ENCODE measurements around the gene BOLA2. TPM values are rescaled to one million over a fixed set of nuclear protein-coding genes. Genes with fewer than 3 reads are reported as not detected.
"Not testable (repeated sequence)": the region's sequence is repeated elsewhere in the genome, so short reads cannot be mapped to it uniquely, and the experiment has no call there.

Gene BOLA2
- 3.0 TPM for total RNA-seq
- long read RNA-seq, transcript BOLA2-201 (3 exons, 1,012 nt) = major isoform, 11 of 14 reads
- long read RNA-seq, partial matches to known transcripts = 2 of 14 reads
- long read RNA-seq, other reads (novel, unspliced or antisense) = 1 of 14 reads

DNA sequence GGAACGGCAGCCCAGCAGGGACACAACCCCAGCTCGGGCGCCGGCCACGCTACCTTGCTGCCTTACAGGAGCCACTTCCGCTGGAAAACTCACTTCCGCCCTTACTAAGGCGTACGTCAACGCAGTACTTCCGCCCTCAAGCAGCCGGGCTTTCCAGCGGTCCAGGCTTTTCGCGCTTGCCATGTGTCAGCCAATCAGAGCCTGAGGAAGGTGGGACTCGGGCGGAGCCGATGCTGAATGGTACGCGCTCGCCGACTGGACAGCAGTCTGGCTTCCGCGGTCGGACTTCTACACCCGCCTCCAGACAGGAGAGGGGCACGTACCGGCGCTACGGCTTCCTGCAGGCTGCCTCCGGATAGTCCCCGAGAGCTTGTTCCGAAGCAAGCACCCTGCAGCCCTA lies at the start of gene BOLA2, which contains the start of gene SLX1B:
TSS of gene BOLA2 (minus strand) at position 83 of the 400 bp plus-strand sequence. CDS start 98 bp downstream, outside the sequence.
TSS of gene SLX1B (plus strand) at position 265 of the 400 bp plus-strand sequence.
- H3K27ac ChIP-seq (replicated peaks); H3K27me3 ChIP-seq (ENCODE audit: low read depth); intact Hi-C loops (cut with micrococcal nuclease); H3K9me3 ChIP-seq (replicated peaks); DNase-seq; H3K36me3 ChIP-seq; H3K4me3 ChIP-seq; H3K4me1 ChIP-seq: not testable (repeated sequence)

DNA sequence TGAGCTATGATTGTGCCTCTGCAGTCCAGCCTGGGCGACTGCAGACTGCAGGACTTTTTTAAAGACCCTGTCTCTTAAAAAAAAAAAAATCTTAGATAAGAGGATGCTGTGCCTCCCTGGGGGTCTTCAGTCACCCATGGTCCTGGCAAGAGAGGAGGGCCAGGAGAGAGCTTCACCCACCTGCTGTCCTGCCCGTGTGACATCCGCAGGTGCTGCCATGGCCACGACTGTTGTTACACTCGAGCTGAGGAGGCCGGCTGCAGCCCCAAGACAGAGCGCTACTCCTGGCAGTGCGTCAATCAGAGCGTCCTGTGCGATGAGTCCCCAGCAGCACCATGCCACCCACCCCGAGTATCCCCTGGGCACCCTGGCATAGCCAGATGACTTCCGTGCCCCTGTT lies 28.1 kb upstream of the BOLA2 start:
- H3K36me3 ChIP-seq; intact Hi-C loops (cut with micrococcal nuclease); H3K27me3 ChIP-seq (ENCODE audit: low read depth); H3K9me3 ChIP-seq (replicated peaks); H3K4me1 ChIP-seq; H3K4me3 ChIP-seq; H3K27ac ChIP-seq (replicated peaks): not testable (repeated sequence)
- peak; percentile 2 for DNase-seq

DNA sequence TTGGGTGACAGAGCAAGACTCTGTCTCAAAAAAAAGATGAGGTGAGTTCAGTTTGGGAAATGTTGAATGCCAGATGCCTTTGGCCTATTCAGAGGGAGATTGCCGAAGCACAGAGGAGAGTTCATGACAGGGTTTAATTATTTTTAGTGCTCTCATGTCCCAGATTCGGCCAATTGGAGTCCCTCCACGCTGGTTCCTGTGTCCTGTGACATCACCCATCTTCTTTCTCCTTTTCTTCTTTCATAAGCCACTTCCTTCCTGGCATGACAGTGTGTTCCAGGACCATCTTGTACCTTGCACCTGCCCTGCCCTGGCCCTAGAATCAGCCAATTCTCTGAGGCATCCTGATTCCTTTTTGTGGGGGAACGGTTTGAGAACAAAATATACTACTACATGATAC lies 17.9 kb upstream of the BOLA2 start:
- H3K27me3 ChIP-seq (ENCODE audit: low read depth); H3K4me1 ChIP-seq; H3K27ac ChIP-seq (replicated peaks); intact Hi-C loops (cut with micrococcal nuclease); DNase-seq; H3K9me3 ChIP-seq (replicated peaks); H3K36me3 ChIP-seq; H3K4me3 ChIP-seq: not testable (repeated sequence)

DNA sequence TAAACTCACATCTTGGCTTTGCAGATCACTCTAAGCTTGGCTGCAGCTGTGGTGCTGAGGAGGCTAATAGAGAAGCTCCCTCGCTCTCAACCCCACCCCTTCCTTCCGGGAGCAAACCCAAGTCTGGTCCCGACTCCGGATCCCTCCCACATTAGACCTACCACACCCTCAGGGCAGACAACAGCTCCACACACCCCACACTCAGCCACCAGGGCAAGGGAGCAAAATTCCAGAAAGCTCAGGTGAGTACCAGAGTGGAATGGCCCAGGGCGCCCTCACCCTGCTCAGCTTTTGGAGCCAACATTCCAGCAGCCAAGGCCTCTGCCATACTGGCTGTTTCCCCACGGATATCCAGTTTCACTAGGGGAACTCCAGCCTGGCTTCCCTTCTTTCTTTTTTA lies 15.5 kb upstream of the BOLA2 start:
- H3K9me3 ChIP-seq (replicated peaks); H3K27me3 ChIP-seq (ENCODE audit: low read depth); intact Hi-C loops (cut with micrococcal nuclease); H3K36me3 ChIP-seq; H3K4me1 ChIP-seq: not testable (repeated sequence)
- TF ChIP-seq, protein P1, sequence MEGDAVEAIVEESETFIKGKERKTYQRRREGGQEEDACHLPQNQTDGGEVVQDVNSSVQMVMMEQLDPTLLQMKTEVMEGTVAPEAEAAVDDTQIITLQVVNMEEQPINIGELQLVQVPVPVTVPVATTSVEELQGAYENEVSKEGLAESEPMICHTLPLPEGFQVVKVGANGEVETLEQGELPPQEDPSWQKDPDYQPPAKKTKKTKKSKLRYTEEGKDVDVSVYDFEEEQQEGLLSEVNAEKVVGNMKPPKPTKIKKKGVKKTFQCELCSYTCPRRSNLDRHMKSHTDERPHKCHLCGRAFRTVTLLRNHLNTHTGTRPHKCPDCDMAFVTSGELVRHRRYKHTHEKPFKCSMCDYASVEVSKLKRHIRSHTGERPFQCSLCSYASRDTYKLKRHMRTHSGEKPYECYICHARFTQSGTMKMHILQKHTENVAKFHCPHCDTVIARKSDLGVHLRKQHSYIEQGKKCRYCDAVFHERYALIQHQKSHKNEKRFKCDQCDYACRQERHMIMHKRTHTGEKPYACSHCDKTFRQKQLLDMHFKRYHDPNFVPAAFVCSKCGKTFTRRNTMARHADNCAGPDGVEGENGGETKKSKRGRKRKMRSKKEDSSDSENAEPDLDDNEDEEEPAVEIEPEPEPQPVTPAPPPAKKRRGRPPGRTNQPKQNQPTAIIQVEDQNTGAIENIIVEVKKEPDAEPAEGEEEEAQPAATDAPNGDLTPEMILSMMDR (IDR thresholded peaks at IDR 0.05; ENCODE audit: borderline replicate concordance) = peak; percentile 33
- peak overlapping the region; percentile 49 for H3K4me3 ChIP-seq
- DNase-seq = peak; percentile 90
- H3K27ac ChIP-seq (replicated peaks) = peak overlapping the region; percentile 88

DNA sequence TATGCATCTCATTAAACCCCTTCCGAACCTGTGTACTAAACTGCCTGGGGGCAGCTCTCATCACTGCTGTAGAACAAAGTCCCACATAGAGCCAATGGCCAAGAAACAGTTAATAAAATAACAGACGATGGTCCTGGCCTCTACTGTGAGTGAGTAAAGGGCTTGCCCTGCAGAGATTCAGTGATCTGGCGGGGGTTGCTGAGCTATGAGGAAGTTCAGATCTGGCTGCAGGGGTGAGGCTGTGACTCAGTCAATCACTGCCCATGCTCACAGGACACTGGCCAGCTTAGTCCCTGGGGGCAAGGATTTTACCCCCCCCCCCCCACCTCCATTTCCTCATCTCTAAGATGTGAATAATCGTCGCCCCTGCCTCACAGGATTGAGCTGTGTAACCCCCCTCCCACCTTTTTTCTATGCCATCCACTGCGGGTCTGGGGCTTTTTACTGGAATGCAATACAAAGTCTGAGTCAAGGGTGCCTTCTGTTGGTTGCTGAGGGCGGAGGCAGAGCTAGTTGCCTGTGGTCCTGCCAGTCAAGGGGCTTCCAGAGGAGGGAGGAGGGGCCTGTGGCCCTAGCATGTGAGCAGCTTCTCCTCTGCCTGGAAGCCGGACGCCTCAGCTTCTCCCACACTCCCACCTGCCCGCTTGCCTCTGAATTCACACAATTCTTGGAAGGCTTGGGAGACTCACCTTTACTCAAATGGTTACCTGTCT lies 13.7 kb upstream of the BOLA2 start:
- H3K9me3 ChIP-seq (replicated peaks); H3K27me3 ChIP-seq (ENCODE audit: low read depth); H3K4me3 ChIP-seq; intact Hi-C loops (cut with micrococcal nuclease); H3K4me1 ChIP-seq; H3K27ac ChIP-seq (replicated peaks); H3K36me3 ChIP-seq; DNase-seq: not testable (repeated sequence)

DNA sequence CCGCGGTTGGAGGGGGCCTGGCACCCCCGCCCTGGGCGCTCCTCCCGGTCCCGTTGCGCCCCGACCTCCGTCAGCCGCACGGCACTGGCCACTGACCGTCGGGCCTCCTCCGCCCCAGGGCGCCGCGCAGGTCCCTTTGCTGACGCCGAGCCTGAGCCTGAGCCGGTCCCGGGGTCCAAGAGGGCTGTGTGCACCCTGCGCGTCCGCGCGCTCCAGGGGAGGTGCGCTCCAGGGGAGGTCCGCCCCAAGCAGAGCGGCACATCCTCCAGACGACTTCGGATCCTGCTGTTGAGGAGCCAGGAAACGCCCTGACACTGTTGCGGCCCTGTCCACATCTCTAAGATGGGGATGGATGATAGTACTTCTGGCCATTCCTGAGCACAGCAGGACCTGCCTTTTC lies 12.8 kb upstream of the BOLA2 start:
- DNase-seq; H3K36me3 ChIP-seq; H3K4me3 ChIP-seq; intact Hi-C loops (cut with micrococcal nuclease); H3K4me1 ChIP-seq; H3K9me3 ChIP-seq (replicated peaks); H3K27me3 ChIP-seq (ENCODE audit: low read depth); H3K27ac ChIP-seq (replicated peaks): not testable (repeated sequence)

DNA sequence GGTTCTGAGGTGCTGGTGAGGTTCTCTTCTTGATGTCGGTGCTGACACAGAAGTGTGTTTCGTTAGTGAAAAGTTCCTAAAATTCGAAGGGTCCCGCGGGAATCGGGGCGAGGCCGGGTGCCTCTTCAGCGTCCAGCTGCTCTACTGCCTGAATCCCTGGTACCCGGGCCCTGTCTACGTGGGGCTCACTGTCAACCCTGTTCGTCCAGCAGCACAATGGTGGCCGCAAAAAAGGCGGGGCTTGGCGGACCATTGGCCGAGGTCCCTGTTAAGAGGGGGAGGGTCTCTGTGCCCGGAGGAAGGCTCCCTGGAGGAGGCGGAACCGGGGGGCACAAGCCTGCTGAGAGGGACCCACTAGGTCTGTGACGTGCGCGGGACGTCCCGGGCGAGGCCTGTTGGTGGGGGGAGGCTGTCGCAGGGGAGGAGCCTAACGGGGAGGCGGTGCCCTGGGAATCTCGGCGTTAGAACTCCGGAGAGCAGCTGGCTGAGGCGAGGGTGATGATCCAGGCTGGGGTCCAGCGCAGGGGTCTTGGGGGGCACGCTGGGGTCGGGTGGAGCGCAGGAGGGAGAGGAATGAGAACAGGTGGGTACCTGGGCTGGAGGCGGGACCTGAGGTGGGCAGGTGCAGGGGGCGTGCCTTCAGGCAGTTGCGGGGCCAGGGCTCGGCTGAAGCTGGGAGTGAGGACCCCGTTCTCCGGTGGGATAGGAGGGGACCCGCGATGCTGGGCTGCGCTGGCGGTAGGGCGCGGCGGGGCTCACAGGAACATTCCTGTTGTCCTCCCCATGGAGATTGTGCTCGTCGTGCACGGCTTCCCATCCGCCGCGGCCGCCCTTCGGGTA lies 12.1 kb upstream of the BOLA2 start:
- H3K4me1 ChIP-seq; DNase-seq; H3K36me3 ChIP-seq; H3K27ac ChIP-seq (replicated peaks); H3K4me3 ChIP-seq; H3K27me3 ChIP-seq (ENCODE audit: low read depth); H3K9me3 ChIP-seq (replicated peaks); intact Hi-C loops (cut with micrococcal nuclease): not testable (repeated sequence)

DNA sequence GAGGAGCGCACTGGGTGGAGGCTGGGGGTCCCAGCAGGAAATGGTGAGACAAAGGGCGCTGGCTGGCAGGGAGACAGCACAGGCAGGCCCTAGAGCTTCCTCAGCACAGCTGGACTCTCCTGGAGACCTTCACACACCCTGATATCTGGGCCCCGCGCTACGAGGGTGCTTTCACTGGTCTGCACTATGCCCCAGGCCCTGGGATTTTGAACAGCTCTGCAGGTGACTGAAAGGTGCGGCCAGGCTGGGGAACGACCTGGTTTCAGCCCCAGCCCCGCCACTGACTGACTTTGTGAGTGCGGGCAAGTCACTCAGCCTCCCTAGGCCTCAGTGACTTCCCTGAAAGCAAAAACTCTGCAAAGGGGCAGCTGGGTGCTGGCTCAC lies 6.5 kb upstream of the BOLA2 start:
- H3K27me3 ChIP-seq (ENCODE audit: low read depth); H3K27ac ChIP-seq (replicated peaks); H3K36me3 ChIP-seq; H3K4me3 ChIP-seq; intact Hi-C loops (cut with micrococcal nuclease); H3K4me1 ChIP-seq; DNase-seq; H3K9me3 ChIP-seq (replicated peaks): not testable (repeated sequence)

DNA sequence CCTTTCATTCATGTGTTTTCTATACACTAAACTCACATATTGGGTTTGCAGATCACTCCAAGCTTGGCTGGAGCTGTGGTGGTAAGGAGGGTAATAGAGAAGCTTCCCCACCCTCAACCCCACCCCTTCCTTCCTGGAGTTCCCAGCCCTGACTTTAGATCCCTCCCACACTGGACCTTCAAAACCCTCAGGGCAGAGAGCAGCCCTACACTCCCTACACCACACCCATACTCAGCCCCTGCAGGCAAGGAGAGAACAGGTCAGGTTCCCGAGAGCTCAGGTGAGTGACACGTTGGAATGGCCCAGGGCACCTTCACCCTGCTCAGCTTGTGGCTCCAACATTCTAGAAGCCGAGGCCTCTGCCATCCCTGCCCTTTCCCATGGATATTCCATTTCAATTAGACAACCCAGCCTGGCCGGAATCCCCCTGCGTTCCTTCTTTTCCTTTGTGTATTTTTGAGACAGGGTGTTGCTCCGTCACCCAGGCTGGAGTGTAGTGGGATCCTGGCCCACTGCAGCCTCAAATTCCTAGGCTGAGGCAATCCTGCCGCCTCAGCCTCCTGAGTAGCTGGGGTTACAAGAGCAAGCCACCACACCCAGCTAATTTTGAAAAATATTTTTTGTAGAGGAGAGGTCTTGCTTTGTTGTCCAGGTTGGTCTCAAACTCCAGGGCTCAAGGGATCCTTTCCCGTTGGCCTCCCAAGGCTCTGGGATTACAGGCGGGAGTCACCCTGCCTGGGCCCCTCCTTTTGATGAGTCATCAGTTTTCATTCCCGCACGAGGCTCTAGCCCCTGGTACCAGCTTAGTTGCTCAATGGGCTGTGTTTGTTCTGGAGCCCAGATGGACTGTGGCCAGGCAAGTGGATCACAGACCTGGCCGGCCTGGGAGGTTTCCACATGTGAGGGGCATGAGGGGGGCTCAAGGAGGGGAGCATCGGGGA lies 5.8 kb upstream of the BOLA2 start, which contains the start of gene SULT1A4:
TSS of gene SULT1A4 (plus strand) at position 208 of the 941 bp plus-strand sequence. CDS start 1,473 bp downstream, outside the sequence.
- H3K4me1 ChIP-seq; H3K27me3 ChIP-seq (ENCODE audit: low read depth); H3K9me3 ChIP-seq (replicated peaks); H3K27ac ChIP-seq (replicated peaks); intact Hi-C loops (cut with micrococcal nuclease); DNase-seq; H3K4me3 ChIP-seq; H3K36me3 ChIP-seq: not testable (repeated sequence)

DNA sequence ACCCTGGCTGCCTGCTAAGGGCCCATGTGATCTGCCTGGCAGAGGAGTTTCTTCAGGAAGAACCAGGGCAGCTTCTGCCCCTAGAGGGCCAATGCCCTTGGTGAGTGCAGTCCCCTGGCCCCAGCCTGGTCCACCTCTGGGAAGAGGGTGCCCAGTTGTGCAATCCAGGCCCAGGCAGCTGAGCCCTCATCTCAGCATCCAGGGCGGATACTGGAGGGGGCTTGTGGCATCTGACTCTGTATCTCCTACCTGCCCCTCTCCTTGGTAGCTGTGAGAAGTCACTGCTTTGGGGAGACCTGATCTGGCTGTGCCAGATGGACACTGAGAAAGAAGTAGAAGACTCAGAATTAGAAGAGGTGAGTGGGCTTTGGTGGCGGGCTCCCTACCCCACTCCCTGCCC lies 3.5 kb upstream of the BOLA2 start:
- H3K27me3 ChIP-seq (ENCODE audit: low read depth); DNase-seq; H3K27ac ChIP-seq (replicated peaks); H3K36me3 ChIP-seq; H3K9me3 ChIP-seq (replicated peaks); H3K4me1 ChIP-seq; H3K4me3 ChIP-seq; intact Hi-C loops (cut with micrococcal nuclease): not testable (repeated sequence)

DNA sequence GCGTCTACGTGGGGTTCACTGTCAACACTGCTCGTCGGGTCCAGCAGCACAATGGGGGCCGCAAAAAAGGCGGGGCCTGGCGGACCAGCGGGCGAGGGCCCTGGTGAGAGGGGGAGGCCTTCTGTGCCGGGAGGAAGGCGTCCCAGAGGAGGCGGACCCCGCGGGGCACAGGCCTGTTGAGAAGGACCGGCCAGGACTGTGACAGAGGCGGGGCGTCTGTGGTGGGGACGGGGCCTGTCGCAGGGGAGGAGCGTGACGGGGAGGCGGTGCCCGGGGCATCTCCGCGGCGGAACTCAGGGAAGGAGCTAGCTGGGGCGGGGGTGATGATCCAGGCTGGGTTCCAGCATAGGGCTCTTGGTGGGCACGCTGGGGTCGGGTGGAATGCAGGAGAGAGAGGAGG lies 677 bp upstream of the BOLA2 start:
- DNase-seq; H3K27me3 ChIP-seq (ENCODE audit: low read depth); intact Hi-C loops (cut with micrococcal nuclease); H3K4me3 ChIP-seq; H3K36me3 ChIP-seq; H3K9me3 ChIP-seq (replicated peaks); H3K4me1 ChIP-seq; H3K27ac ChIP-seq (replicated peaks): not testable (repeated sequence)

DNA sequence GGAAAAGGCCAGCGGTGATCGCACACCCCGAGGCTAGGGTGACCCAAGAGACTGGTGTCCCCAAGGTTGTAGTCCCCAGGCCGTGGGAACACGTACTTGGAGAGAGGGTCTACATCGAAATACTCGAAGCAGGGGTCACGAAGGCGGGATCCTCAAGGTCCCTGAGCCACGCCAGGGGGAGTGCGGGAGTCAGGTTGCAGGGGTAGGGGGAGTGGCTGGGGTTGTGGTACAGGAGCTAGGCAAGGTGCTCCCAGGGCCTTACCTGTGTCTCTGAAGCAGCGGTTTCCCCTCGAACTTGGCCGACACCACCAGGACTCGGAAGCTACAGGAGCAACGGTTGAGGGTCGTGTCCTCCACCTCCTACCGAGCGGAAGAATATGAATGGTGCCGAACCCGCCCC lies 397 bp downstream of the BOLA2 start:
- H3K4me3 ChIP-seq; H3K36me3 ChIP-seq; H3K27ac ChIP-seq (replicated peaks); H3K27me3 ChIP-seq (ENCODE audit: low read depth); DNase-seq; intact Hi-C loops (cut with micrococcal nuclease); H3K4me1 ChIP-seq; H3K9me3 ChIP-seq (replicated peaks): not testable (repeated sequence)

Measured in left ventricle myocardium inferior (tissue), 1 donor.